ENCODE results near the gene EFHB. TPM values are rescaled to one million over a fixed set of nuclear protein-coding genes. Genes with fewer than 3 reads are reported as not detected.
"Not testable (repeated sequence)": the region's sequence is repeated elsewhere in the genome, so short reads cannot be mapped to it uniquely, and the experiment has no call there.

Gene EFHB
- polyA plus RNA-seq, 2 donors = 0.11 to 1.7 TPM

DNA sequence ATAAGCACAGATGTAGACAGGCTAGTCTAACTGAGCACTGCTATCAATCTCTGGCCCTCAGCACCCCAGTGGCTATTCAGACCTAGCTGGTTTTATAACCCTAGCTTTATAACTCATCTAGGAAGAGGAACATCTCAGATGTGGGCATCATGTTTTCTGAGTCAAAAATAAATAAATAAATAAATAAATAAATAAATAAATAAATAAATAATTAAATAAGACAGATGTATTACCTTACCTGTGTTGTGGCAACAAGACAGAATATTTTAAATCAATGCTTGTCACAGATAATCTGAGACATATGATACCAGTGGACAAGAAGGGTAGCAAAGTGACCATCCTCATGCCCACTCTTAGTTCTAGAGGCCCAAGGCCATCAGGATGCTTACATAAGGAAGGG, 52.2 kb downstream of the EFHB start:
- Histone ChIP-seq H3K4me1 (ENCODE audit: control insufficient read depth in 2 of 2, insufficient read depth in 2 of 2, low read length in 1 of 2) (no peaks in the 10 kb centered on the region), H3K4me3 (ENCODE audit: low read depth in 1 of 2, low read length in 2 of 2) (no peak overlapping the region), H3K27me3 (ENCODE audit: control insufficient read depth in 1 of 2, insufficient read depth in 2 of 2, low read length in 2 of 2) (no peaks in the 10 kb centered on the region), H3K9me3 (ENCODE audit: control insufficient read depth in 2 of 2, insufficient read depth in 1 of 2, low read depth in 1 of 2, low read length in 1 of 2) (no peaks in the 10 kb centered on the region), H3K27ac (ENCODE audit: low read depth in 2 of 2, low read length in 1 of 2) (no peak overlapping the region), H3K36me3 (ENCODE audit: control insufficient read depth in 2 of 2, insufficient read depth in 2 of 2, low read length in 1 of 2) (no peaks in the 10 kb centered on the region)

DNA sequence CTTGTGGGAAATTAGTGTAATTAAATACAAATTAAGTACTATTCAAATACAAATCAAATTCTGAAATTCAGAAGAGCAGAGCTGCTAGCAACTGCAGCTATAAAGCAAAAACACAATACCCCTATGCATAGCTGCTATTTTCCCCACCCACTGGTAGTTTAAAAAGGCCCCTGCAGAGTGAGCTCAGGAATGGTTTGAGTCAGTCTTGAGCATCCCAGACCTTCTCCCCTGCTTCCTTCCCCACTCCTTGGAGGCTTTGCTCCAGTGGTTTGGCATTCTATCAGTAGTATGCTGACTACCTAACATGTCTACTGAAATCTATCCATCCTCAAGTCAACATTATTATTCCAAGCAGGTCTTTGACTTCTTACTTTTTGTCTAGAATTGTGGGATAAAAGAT, 53.0 kb downstream of the EFHB start:
- no peaks in the 10 kb centered on the region for H3K9me3 ChIP-seq (ENCODE audit: control insufficient read depth in 2 of 2, insufficient read depth in 1 of 2, low read depth in 1 of 2, low read length in 1 of 2)
- no peak overlapping the region for H3K27ac ChIP-seq (ENCODE audit: low read depth in 2 of 2, low read length in 1 of 2)
- no peak overlapping the region for H3K4me3 ChIP-seq (ENCODE audit: low read depth in 1 of 2, low read length in 2 of 2)
- no peaks in the 10 kb centered on the region for H3K36me3 ChIP-seq (ENCODE audit: control insufficient read depth in 2 of 2, insufficient read depth in 2 of 2, low read length in 1 of 2)
- H3K4me1 ChIP-seq (ENCODE audit: control insufficient read depth in 2 of 2, insufficient read depth in 2 of 2, low read length in 1 of 2) = no peaks in the 10 kb centered on the region
- no peaks in the 10 kb centered on the region for H3K27me3 ChIP-seq (ENCODE audit: control insufficient read depth in 1 of 2, insufficient read depth in 2 of 2, low read length in 2 of 2)

DNA sequence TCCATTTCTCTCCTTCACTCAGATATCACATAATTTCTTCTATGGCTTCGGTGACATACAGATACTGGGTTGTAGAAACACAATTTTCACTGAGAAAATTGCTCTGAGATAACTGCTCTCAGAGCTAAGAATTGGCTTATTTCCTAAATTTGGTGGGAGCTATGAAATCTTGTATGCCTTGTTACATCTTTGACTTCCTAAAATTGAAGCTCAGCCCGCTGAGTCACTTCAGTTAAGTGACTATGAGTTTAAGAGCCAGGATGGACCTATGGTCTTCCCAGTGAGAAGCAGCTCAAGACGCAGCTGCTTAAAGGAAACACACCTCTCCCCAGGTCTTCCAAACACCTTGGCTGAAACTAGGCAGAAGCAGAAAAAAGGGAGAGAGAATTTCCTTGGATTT, 56.4 kb downstream of the EFHB start:
- Histone ChIP-seq H3K27ac (ENCODE audit: low read depth in 2 of 2, low read length in 1 of 2) (no peak overlapping the region), H3K36me3 (ENCODE audit: control insufficient read depth in 2 of 2, insufficient read depth in 2 of 2, low read length in 1 of 2) (no peaks in the 10 kb centered on the region), H3K9me3 (ENCODE audit: control insufficient read depth in 2 of 2, insufficient read depth in 1 of 2, low read depth in 1 of 2, low read length in 1 of 2) (no peaks in the 10 kb centered on the region), H3K4me3 (ENCODE audit: low read depth in 1 of 2, low read length in 2 of 2) (no peak overlapping the region), H3K27me3 (ENCODE audit: control insufficient read depth in 1 of 2, insufficient read depth in 2 of 2, low read length in 2 of 2) (no peaks in the 10 kb centered on the region), H3K4me1 (ENCODE audit: control insufficient read depth in 2 of 2, insufficient read depth in 2 of 2, low read length in 1 of 2) (no peaks in the 10 kb centered on the region)
- 82 to 89% methylated on average over 3 of the region's 3 CpGs for WGBS, 2 donors

DNA sequence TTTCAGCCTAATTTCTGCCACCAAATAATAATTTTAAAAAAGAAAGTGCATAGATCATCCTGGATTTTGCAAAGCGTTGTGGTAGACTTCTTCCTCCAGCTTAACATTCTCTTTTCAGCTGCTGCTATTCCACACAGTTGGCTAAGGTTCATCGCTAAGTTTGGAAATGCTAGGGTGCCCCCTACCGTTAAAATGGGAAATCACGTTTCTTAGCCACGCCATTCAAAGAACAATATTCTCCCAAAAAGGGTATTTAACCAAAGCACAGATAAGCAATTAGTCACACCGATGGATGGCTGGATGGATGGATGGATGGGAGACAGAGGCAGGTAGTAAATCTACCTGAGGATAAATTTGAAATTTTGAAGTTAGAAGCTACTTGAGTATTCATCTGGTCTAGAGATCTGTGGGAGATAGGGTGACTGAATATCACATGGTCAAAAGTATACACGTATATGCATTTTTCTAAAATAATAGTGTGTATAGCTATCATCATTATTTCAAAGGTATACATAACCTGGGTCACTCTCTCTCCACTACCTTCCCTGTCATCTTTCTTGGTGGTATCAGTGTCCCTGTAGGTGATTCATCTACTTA, 67.2 kb downstream of the EFHB start:
- Histone ChIP-seq H3K27ac (ENCODE audit: low read depth in 2 of 2, low read length in 1 of 2) (no peak overlapping the region), H3K27me3 (ENCODE audit: control insufficient read depth in 1 of 2, insufficient read depth in 2 of 2, low read length in 2 of 2) (no peaks in the 10 kb centered on the region), H3K4me3 (ENCODE audit: low read depth in 1 of 2, low read length in 2 of 2) (no peak overlapping the region), H3K4me1 (ENCODE audit: control insufficient read depth in 2 of 2, insufficient read depth in 2 of 2, low read length in 1 of 2) (no peaks in the 10 kb centered on the region), H3K9me3 (ENCODE audit: control insufficient read depth in 2 of 2, insufficient read depth in 1 of 2, low read depth in 1 of 2, low read length in 1 of 2) (peaks cover 0 to 2% of the 10 kb centered on the region in 2 donors), H3K36me3 (ENCODE audit: control insufficient read depth in 2 of 2, insufficient read depth in 2 of 2, low read length in 1 of 2) (no peaks in the 10 kb centered on the region)
- 7 to 8% methylated on average over 7 of the region's 7 CpGs for WGBS, 2 donors

DNA sequence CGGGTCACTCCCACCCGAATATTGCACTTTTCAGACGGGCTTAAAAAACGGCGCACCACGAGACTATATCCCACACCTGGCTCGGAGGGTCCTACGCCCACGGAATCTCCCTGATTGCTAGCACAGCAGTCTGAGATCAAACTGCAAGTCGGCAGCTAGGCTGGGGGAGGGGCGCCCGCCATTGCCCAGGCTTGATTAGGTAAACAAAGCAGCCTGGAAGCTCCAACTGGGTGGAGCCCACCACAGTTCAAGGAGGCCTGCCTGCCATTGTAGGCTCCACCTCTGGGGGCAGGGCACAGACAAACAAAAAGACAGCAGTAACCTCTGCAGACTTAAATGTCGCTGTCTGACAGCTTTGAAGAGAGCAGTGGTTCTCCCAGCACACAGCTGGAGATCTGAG, 78.7 kb downstream of the EFHB start:
- 65 to 66% methylated on average over 13 of the region's 13 CpGs for WGBS, 2 donors
- not testable (repeated sequence) for H3K27ac ChIP-seq (ENCODE audit: low read depth in 2 of 2, low read length in 1 of 2); H3K4me3 ChIP-seq (ENCODE audit: low read depth in 1 of 2, low read length in 2 of 2); H3K36me3 ChIP-seq (ENCODE audit: control insufficient read depth in 2 of 2, insufficient read depth in 2 of 2, low read length in 1 of 2); H3K4me1 ChIP-seq (ENCODE audit: control insufficient read depth in 2 of 2, insufficient read depth in 2 of 2, low read length in 1 of 2); H3K9me3 ChIP-seq (ENCODE audit: control insufficient read depth in 2 of 2, insufficient read depth in 1 of 2, low read depth in 1 of 2, low read length in 1 of 2); H3K27me3 ChIP-seq (ENCODE audit: control insufficient read depth in 1 of 2, insufficient read depth in 2 of 2, low read length in 2 of 2)

DNA sequence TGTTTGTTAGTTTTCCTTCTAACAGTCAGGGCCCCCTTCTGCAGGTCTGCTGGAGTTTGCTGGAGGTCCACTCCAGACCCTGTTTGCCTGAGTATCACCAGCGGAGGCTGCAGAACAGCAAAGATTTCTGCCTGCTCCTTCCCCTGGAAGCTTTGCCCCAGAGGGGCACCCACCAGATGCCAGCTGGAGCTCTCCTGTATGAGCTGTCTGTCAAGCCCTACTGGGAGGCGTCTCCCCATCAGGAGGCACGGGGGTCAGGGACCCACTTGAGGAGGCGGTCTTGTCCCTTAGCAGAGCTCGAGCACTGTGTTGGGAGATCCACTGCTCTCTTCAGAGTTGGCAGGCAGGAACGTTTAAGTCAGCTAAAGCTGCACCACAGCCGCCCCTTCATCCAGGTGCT, 87.4 kb downstream of the EFHB start:
- H3K9me3 ChIP-seq (ENCODE audit: control insufficient read depth in 2 of 2, insufficient read depth in 1 of 2, low read depth in 1 of 2, low read length in 1 of 2); H3K4me3 ChIP-seq (ENCODE audit: low read depth in 1 of 2, low read length in 2 of 2); H3K4me1 ChIP-seq (ENCODE audit: control insufficient read depth in 2 of 2, insufficient read depth in 2 of 2, low read length in 1 of 2); H3K27me3 ChIP-seq (ENCODE audit: control insufficient read depth in 1 of 2, insufficient read depth in 2 of 2, low read length in 2 of 2); H3K27ac ChIP-seq (ENCODE audit: low read depth in 2 of 2, low read length in 1 of 2); H3K36me3 ChIP-seq (ENCODE audit: control insufficient read depth in 2 of 2, insufficient read depth in 2 of 2, low read length in 1 of 2): not testable (repeated sequence)
- 76 to 82% methylated on average over 7 of the region's 7 CpGs for WGBS, 2 donors

Other genes with a start within 250 kb of the EFHB start
- gene RAB5A, start 12.9 kb upstream of the EFHB start, polyA plus RNA-seq = 10 to 100 TPM; 34.4 to 66.6 TPM
- gene PP2D1, start 78.0 kb upstream of the EFHB start, polyA plus RNA-seq = not detected
- gene KAT2B, start 106.2 kb upstream of the EFHB start, polyA plus RNA-seq = 10 to 100 TPM; 11.9 to 20.1 TPM